GM12873 (cell line): ENCODE data around the gene WDR36.

Source experiments
- TF ChIP-seq, protein P1 (sequence below): IDR thresholded peaks from 2 replicates; pipeline ENCODE4 v1.5.1; 2012; ENCODE audit warnings: low read depth, mild to moderate bottlenecking, moderate library complexity, low read length, control low read depth; ENCODE audit not compliant: insufficient read depth; ENCODE audit errors: missing control alignments

The WDR36 gene

DNA sequence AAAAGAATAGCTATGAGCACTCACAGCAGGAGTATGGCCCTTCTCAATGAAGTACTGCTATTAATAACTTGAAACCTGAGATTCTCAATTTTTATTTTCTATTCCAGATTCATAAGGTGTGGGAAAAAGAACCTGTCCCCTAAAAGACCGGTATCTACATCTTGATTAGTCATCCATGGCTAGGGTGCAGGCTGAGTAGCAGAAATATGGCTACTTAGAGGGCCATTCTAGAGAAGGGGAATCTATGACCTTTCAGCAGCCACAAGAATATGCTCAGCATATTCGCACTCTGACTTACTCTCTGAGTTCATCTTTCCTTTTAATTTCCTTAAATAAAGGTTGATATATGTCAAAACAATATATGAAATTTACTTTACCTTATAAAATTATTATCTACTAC is 27.7 kb downstream of the WDR36 start:
- TF ChIP-seq, protein P1, sequence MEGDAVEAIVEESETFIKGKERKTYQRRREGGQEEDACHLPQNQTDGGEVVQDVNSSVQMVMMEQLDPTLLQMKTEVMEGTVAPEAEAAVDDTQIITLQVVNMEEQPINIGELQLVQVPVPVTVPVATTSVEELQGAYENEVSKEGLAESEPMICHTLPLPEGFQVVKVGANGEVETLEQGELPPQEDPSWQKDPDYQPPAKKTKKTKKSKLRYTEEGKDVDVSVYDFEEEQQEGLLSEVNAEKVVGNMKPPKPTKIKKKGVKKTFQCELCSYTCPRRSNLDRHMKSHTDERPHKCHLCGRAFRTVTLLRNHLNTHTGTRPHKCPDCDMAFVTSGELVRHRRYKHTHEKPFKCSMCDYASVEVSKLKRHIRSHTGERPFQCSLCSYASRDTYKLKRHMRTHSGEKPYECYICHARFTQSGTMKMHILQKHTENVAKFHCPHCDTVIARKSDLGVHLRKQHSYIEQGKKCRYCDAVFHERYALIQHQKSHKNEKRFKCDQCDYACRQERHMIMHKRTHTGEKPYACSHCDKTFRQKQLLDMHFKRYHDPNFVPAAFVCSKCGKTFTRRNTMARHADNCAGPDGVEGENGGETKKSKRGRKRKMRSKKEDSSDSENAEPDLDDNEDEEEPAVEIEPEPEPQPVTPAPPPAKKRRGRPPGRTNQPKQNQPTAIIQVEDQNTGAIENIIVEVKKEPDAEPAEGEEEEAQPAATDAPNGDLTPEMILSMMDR, result no peak

DNA sequence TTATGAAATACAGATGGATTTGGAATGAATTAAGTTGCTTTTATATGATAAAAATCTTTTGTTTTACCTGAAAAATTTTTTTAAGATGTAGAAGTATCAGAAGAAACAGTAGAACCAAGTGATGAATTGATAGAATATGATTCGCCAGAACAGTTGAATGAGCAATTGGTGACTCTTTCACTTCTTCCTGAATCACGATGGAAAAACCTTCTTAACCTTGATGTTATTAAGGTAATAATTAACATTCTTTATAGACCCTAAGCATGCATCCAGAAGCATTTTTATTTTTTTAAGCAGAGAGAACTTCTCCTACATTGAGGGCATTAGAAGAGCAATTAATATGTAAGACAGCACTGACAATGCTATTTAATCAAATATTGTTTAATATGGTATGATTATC is 28.8 kb downstream of the WDR36 start:
- TF ChIP-seq, protein P1, result no peak

DNA sequence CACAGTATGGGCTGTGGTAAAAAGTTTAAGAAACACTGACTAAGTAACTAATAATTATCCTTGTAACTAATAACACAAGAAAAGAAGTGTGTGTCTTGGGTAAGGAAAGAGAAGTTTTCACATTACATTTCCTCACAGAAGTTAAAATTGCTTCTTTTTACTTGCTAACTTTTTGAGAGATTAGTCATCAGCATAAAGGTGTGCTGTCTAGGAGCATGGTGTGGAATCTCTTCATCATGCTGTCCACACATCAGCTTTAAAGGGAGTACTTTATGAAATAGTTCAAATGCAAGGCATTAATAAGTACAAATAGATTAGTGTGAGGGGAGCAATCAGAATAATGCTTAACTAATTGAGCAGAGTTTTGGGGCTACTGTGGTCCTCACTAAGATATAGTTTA is 29.8 kb downstream of the WDR36 start:
- TF ChIP-seq, protein P1, result no peak

DNA sequence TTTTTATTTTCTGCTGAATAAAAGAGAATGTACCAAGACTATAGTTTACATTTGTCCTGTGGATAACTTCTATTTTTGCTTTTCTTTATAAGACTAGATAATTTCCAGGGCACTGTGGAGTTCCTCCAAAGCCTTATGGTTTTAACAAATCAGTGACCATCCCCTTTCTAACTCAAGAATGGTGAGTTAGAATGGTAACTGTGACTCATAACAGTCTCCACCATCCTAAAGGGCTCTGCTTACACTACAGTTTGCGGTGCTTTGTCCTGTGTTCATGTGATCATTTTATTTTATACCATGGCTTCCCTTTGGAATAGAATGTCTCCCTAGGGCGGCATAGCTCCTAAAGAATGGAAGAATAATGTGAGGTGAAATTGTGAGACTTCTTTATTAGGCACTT is 30.2 kb downstream of the WDR36 start:
- TF ChIP-seq, protein P1, result no peak

DNA sequence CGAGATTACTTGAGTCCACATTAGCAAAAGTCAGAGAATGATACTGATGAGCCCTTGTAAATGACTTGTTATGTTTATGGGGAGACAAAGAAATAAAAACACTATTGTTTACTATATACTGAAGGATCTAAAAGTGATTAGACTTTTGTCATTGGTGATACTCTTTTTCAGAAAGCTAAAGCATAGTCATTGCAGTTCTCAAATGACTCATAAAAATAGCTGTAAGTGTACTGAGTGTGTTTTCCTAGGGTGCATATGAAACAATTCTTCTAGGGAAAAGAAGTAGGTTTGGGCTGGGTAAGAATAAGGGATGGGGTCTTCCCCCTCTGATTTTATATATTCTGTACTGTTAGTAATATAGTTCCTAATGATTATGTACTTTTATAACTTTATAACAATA is 32.6 kb downstream of the WDR36 start:
- TF ChIP-seq, protein P1, result no peak

DNA sequence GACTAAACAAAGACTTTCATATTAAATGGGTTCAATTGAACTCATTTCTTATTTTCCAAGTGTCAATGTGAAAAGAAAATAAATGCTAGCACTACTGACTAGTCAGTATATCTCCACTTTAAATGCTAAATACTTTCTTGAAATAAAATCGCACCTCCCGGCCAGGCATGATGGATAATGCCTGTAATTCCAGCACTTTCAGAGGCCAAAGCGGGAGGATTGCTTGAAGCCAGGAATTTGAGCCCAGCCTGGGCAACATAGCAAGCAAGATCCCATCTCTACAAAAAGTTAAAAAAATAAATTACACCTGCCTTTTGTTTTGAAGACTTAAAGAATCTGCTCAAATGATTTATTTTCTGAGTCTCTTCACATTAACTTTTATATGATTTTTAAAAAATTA is 34.7 kb downstream of the WDR36 start:
- TF ChIP-seq, protein P1, result no peak

DNA sequence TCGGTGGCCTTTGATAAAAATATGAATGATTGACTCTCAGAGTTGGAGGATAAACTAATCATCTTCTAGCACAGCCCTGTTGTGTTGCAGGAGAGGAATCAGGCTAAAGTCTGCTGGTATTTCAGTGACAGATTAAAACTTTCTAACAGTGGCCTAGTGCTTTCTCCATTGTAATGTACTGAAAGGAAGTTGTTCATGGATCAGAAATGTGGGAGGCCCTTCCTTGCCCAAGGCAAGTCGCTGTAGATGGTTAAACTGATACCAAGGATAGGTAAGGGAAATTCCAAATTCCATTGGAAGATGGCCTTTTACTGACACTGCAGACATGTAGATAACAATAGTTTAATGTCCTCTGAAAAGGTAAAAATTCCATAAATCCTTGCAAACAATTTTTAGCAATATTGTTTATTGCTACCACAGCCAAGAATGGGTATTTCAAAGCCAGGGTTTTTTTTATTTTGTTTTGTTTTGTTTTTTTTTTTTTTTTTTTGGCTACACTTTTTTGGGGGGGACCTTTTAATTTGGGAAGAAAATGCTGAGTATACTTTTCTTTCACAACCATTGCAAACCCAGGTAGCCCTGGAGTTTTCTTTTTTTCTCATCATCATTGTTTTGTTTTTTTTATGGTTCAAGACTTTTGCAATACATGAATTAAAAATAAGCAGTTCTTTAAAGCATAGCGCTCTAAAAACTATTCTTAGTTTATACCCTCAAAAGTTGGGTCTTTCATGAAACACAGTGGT is 35.5 kb downstream of the WDR36 start:
- TF ChIP-seq, protein P1, result no peak

DNA sequence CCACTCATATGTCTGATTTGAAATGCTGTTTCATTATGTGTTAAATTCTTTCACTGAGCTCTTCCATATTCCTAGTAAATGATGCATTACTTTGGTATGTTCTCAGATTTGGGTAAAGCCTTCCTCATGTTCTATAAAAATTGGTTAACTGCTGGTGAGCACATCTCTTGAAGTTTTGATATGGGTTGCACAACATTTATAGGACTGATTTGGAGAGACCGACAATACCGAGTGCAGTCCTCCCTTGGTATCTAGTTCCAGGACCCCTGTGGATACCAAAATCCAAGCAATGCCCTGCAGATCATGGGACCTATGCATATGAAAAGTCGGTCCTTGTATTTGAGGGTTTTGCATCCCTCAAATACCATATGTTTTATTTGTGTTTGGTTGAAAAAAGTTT is 37.8 kb downstream of the WDR36 start:
- TF ChIP-seq, protein P1, result no peak
